AG08395 (cell line): ENCODE data around the gene BICDL1.
"Not testable (repeated sequence)": the region's sequence is repeated elsewhere in the genome, so short reads cannot be mapped to it uniquely, and the experiment has no call there.

Experiments
- DNase-seq: peaks from one replicate; pipeline ENCODE4 v3.0.0; 2012; ENCODE audit warnings: mixed read lengths, low spot score

BICDL1 gene

GRCh38 chr12:120006258-120006975, 17.4 kb downstream of the BICDL1 start:
- DNase-seq, result no peak

- no peak for DNase-seq
Observed at GRCh38 chr12:120007272-120007671, 18.2 kb downstream of the BICDL1 start.

- no peak for DNase-seq
Observed at GRCh38 chr12:120010661-120011230, 21.7 kb downstream of the BICDL1 start.

GRCh38 chr12:120012067-120012621, 23.1 kb downstream of the BICDL1 start:
- no peak for DNase-seq

- DNase-seq, result no peak
Observed at GRCh38 chr12:120013659-120014380, 24.8 kb downstream of the BICDL1 start.

GRCh38 chr12:120014381-120014735, 25.3 kb downstream of the BICDL1 start:
- not testable (repeated sequence) for DNase-seq

- no peak for DNase-seq
Observed at GRCh38 chr12:120015313-120015712, 26.3 kb downstream of the BICDL1 start.

- not testable (repeated sequence) for DNase-seq
Observed at GRCh38 chr12:120016199-120016598, 27.2 kb downstream of the BICDL1 start.

- DNase-seq, result no peak
Observed at GRCh38 chr12:120019197-120019596, 30.2 kb downstream of the BICDL1 start.

- DNase-seq, result no peak
Observed at GRCh38 chr12:120019938-120020337, 30.9 kb downstream of the BICDL1 start.

GRCh38 chr12:120024193-120024592, 35.2 kb downstream of the BICDL1 start:
- no peak for DNase-seq

GRCh38 chr12:120025640-120026039, 36.6 kb downstream of the BICDL1 start:
- DNase-seq, result no peak

GRCh38 chr12:120032242-120032641, 43.2 kb downstream of the BICDL1 start:
- DNase-seq, result no peak

- no peak for DNase-seq
Observed at GRCh38 chr12:120037851-120038250, 48.8 kb downstream of the BICDL1 start.

- DNase-seq, result no peak
Observed at GRCh38 chr12:120039711-120040110, 50.7 kb downstream of the BICDL1 start.

GRCh38 chr12:120041386-120042231, 52.6 kb downstream of the BICDL1 start:
- DNase-seq, result no peak

- not testable (repeated sequence) for DNase-seq
Observed at GRCh38 chr12:120045367-120045766, 56.3 kb downstream of the BICDL1 start.

- no peak for DNase-seq
Observed at GRCh38 chr12:120047072-120047471, 58.0 kb downstream of the BICDL1 start.

- no peak for DNase-seq
Observed at GRCh38 chr12:120048263-120048662, 59.2 kb downstream of the BICDL1 start.

GRCh38 chr12:120049426-120049825, 60.4 kb downstream of the BICDL1 start:
- DNase-seq, result no peak

- no peak for DNase-seq
Observed at GRCh38 chr12:120051535-120051934, 62.5 kb downstream of the BICDL1 start.

GRCh38 chr12:120054293-120054692, 65.3 kb downstream of the BICDL1 start:
- no peak for DNase-seq
